Measurements from ENCODE around the gene ATG10.
"Not testable (repeated sequence)": the region's sequence is repeated elsewhere in the genome, so short reads cannot be mapped to it uniquely, and the experiment has no call there.

ATG10 gene

GRCh38 chr5:81971712-81972491 lies at the start of gene ATG10:
Gene ATG10, plus strand, starts transcription at chr5:81972023. Its CDS starts 15,548 bp downstream, at chr5:81987571.
- intact Hi-C loops (cut with DNase I) = loop anchor here (1.0 to 5.0 kb wide), 4 partner anchors 115 to 545 kb away; partner anchors contain the start of gene SSBP2
- peak; percentile 86 to 99 (median 92) for DNase-seq

- no peak for DNase-seq
Measured at GRCh38 chr5:81922854-81923279, 49.0 kb upstream of the ATG10 start.

GRCh38 chr5:81924442-81924841 lies 47.4 kb upstream of the ATG10 start:
- DNase-seq = peak in 4 of 10 donors; percentile 16 to 85 (median 34)
- intact Hi-C loops (cut with DNase I) = no loop called here

More at GRCh38 chr5:81922854-81923279, 49.0 kb upstream of the ATG10 start:
- intact Hi-C loops (cut with DNase I) = no loop called here

- intact Hi-C loops (cut with DNase I) = no loop called here
- DNase-seq = no peak
Measured at GRCh38 chr5:81925009-81925408, 46.8 kb upstream of the ATG10 start.

GRCh38 chr5:81925981-81926380 lies 45.8 kb upstream of the ATG10 start:
- intact Hi-C loops (cut with DNase I) = no loop called here
- DNase-seq = no peak

- no peak for DNase-seq
- intact Hi-C loops (cut with DNase I) = no loop called here
Measured at GRCh38 chr5:81936066-81936465, 35.8 kb upstream of the ATG10 start.

GRCh38 chr5:81936750-81937149 lies 35.1 kb upstream of the ATG10 start:
- intact Hi-C loops (cut with DNase I) = no loop called here
- no peak for DNase-seq

GRCh38 chr5:81942746-81943145 lies 29.1 kb upstream of the ATG10 start:
- intact Hi-C loops (cut with DNase I) = no loop called here
- no peak for DNase-seq

GRCh38 chr5:81948349-81948748 lies 23.5 kb upstream of the ATG10 start:
- DNase-seq = no peak
- intact Hi-C loops (cut with DNase I) = no loop called here

- no peak for DNase-seq
- intact Hi-C loops (cut with DNase I) = no loop called here
Measured at GRCh38 chr5:81949462-81949861, 22.4 kb upstream of the ATG10 start.

GRCh38 chr5:81950996-81951395 lies 20.8 kb upstream of the ATG10 start:
- intact Hi-C loops (cut with DNase I) = no loop called here
- no peak for DNase-seq

- intact Hi-C loops (cut with DNase I); DNase-seq: not testable (repeated sequence)
Measured at GRCh38 chr5:81954796-81955195, 17.0 kb upstream of the ATG10 start.

- DNase-seq; intact Hi-C loops (cut with DNase I): not testable (repeated sequence)
Measured at GRCh38 chr5:81958129-81958528, 13.7 kb upstream of the ATG10 start.

GRCh38 chr5:81961651-81962440 lies 10.0 kb upstream of the ATG10 start:
- intact Hi-C loops (cut with DNase I) = no loop called here

GRCh38 chr5:81963544-81963943 lies 8.3 kb upstream of the ATG10 start:
- intact Hi-C loops (cut with DNase I) = no loop called here
- DNase-seq = no peak

More at GRCh38 chr5:81961651-81962440, 10.0 kb upstream of the ATG10 start:
- DNase-seq = no peak

- DNase-seq = no peak
- intact Hi-C loops (cut with DNase I) = no loop called here
Measured at GRCh38 chr5:81965524-81965923, 6.3 kb upstream of the ATG10 start.

GRCh38 chr5:81969226-81969625 lies 2.6 kb upstream of the ATG10 start:
- DNase-seq = no peak
- intact Hi-C loops (cut with DNase I) = no loop called here

GRCh38 chr5:81969912-81970311 lies 1.9 kb upstream of the ATG10 start:
- DNase-seq = no peak
- intact Hi-C loops (cut with DNase I) = loop anchor here (2.0 to 5.0 kb wide), 3 partner anchors 113 to 543 kb away; no protein-coding TSS in a partner anchor

GRCh38 chr5:81971111-81971711 lies 612 bp upstream of the ATG10 start:
- intact Hi-C loops (cut with DNase I) = loop anchor here (1.0 to 5.0 kb wide), 4 partner anchors 114 to 544 kb away; partner anchors contain the start of gene SSBP2
- DNase-seq = peak in 1 of 10 donors; percentile 59

GRCh38 chr5:81972492-81972783 lies 615 bp downstream of the ATG10 start:
- intact Hi-C loops (cut with DNase I) = loop anchor here (5.0 kb wide), 2 partner anchors 195 to 545 kb away; no protein-coding TSS in a partner anchor
- DNase-seq = no peak

- no peak for DNase-seq
- intact Hi-C loops (cut with DNase I) = no loop called here
Measured at GRCh38 chr5:81980160-81980559, 8.3 kb downstream of the ATG10 start.
